ENCODE data around the gene PURA.

PURA gene

GRCh38 chr5:140084541-140084940 is 29.4 kb upstream of the PURA start:
- H3K9me3 ChIP-seq (ENCODE audit: insufficient read depth, low read length) = no peaks in the 10 kb centered on the region
- H2AFZ ChIP-seq (ENCODE audit: low read depth, low read length) = no peak overlapping the region
- TF ChIP-seq EZH2phosphoT487 (IDR thresholded peaks at IDR 0.05; ENCODE audit: low read depth) (no peak), CTCF (IDR thresholded peaks at IDR 0.05; ENCODE audit: low read depth, low read length) (no peak)
- no peak overlapping the region for H3K9ac ChIP-seq (ENCODE audit: low read length)
- no peaks in the 10 kb centered on the region for H3K4me1 ChIP-seq (ENCODE audit: low read length)
- no peaks in the 10 kb centered on the region for H3K79me2 ChIP-seq (ENCODE audit: low read length)
- H4K20me1 ChIP-seq (ENCODE audit: insufficient read depth, low read length) = no peaks in the 10 kb centered on the region
- no peak overlapping the region for H3K4me3 ChIP-seq (ENCODE audit: low read length)
- H3K36me3 ChIP-seq (replicated peaks; ENCODE audit: low read depth, low read length) = no peaks in the 10 kb centered on the region
- no peak overlapping the region for H3K27ac ChIP-seq (ENCODE audit: low read length)
- H3K27me3 ChIP-seq (ENCODE audit: low read depth, low read length) = peaks cover 29% of the 10 kb centered on the region
- H3K4me2 ChIP-seq (ENCODE audit: low read length) = no peak overlapping the region

GRCh38 chr5:140090251-140090650 is 23.7 kb upstream of the PURA start:
- no peaks in the 10 kb centered on the region for H3K27me3 ChIP-seq (ENCODE audit: low read depth, low read length)
- H4K20me1 ChIP-seq (ENCODE audit: insufficient read depth, low read length) = no peaks in the 10 kb centered on the region
- H3K27ac ChIP-seq (ENCODE audit: low read length) = no peak overlapping the region
- H3K4me2 ChIP-seq (ENCODE audit: low read length) = no peak overlapping the region
- no peak overlapping the region for H3K9ac ChIP-seq (ENCODE audit: low read length)
- H2AFZ ChIP-seq (ENCODE audit: low read depth, low read length) = no peak overlapping the region
- no peak overlapping the region for H3K4me3 ChIP-seq (ENCODE audit: low read length)
- no peaks in the 10 kb centered on the region for H3K4me1 ChIP-seq (ENCODE audit: low read length)
- H3K9me3 ChIP-seq (ENCODE audit: insufficient read depth, low read length) = no peaks in the 10 kb centered on the region
- no peaks in the 10 kb centered on the region for H3K36me3 ChIP-seq (replicated peaks; ENCODE audit: low read depth, low read length)
- H3K79me2 ChIP-seq (ENCODE audit: low read length) = no peaks in the 10 kb centered on the region
- no peak for TF ChIP-seq CTCF (IDR thresholded peaks at IDR 0.05; ENCODE audit: low read depth, low read length)
- TF ChIP-seq EZH2phosphoT487 (IDR thresholded peaks at IDR 0.05; ENCODE audit: low read depth) = no peak

DNA sequence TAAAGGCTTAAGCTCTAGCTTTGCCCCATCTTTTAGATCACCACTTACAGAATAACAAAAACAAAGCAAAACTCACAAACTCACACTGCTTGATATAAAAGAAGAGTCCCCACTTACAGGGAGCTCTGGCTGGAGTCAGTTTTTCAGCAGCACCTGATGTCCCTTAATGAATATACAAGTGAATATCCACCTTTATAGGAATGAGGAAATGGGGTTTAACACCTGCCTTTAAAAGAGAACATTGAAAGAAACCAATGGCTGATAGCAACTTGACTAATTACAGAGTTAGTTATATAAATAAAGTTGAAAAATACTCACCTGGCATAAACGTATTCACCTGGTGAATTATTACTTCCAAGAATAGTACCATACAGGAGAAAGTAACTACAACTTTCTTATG is 20.7 kb upstream of the PURA start:
- Histone ChIP-seq H3K27ac (ENCODE audit: low read length) (no peak overlapping the region), H3K4me1 (ENCODE audit: low read length) (no peaks in the 10 kb centered on the region), H3K9ac (ENCODE audit: low read length) (no peak overlapping the region), H3K79me2 (ENCODE audit: low read length) (no peaks in the 10 kb centered on the region), H3K4me3 (ENCODE audit: low read length) (no peak overlapping the region), H3K27me3 (ENCODE audit: low read depth, low read length) (no peaks in the 10 kb centered on the region), H4K20me1 (ENCODE audit: insufficient read depth, low read length) (no peaks in the 10 kb centered on the region), H3K4me2 (ENCODE audit: low read length) (no peak overlapping the region), H3K9me3 (ENCODE audit: insufficient read depth, low read length) (no peaks in the 10 kb centered on the region), H3K36me3 (replicated peaks; ENCODE audit: low read depth, low read length) (no peaks in the 10 kb centered on the region), H2AFZ (ENCODE audit: low read depth, low read length) (no peak overlapping the region)
- no peak for TF ChIP-seq CTCF (IDR thresholded peaks at IDR 0.05; ENCODE audit: low read depth, low read length)
- TF ChIP-seq EZH2phosphoT487 (IDR thresholded peaks at IDR 0.05; ENCODE audit: low read depth) = no peak

DNA sequence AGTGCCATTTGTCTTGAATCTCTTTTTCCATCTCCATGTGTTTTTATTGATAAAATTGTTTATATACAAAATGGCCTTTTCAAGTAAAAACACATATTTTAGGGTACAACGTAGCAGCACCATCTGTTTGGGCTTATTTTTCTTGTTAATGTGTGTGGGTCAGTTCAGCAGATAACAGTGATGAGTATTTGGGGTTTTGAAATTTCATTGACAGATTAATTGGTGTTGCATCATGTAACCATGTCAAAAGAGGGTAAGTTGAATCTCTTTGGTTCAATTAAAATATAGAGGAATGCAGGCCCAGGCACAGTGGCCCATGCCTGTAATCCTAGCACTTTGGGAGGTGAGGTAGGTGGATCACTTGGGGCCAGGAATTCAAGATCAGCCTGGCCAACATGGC is 20.0 kb upstream of the PURA start:
- Histone ChIP-seq H3K4me1 (ENCODE audit: low read length) (no peaks in the 10 kb centered on the region), H3K9me3 (ENCODE audit: insufficient read depth, low read length) (no peaks in the 10 kb centered on the region), H2AFZ (ENCODE audit: low read depth, low read length) (no peak overlapping the region), H3K36me3 (replicated peaks; ENCODE audit: low read depth, low read length) (no peaks in the 10 kb centered on the region), H3K79me2 (ENCODE audit: low read length) (no peaks in the 10 kb centered on the region), H3K27me3 (ENCODE audit: low read depth, low read length) (no peaks in the 10 kb centered on the region), H3K9ac (ENCODE audit: low read length) (no peak overlapping the region), H3K4me3 (ENCODE audit: low read length) (no peak overlapping the region), H3K4me2 (ENCODE audit: low read length) (no peak overlapping the region), H3K27ac (ENCODE audit: low read length) (no peak overlapping the region), H4K20me1 (ENCODE audit: insufficient read depth, low read length) (no peaks in the 10 kb centered on the region)
- no peak for TF ChIP-seq CTCF (IDR thresholded peaks at IDR 0.05; ENCODE audit: low read depth, low read length)

Measured in OCI-LY3 (cell line).